HG03064 (cell line): Measurements from ENCODE around the gene FAAP100.
"Not testable (repeated sequence)": the region's sequence is repeated elsewhere in the genome, so short reads cannot be mapped to it uniquely, and the experiment has no call there.

ENCODE experiments used
- ATAC-seq: cut with Tn5 transposase; IDR thresholded peaks from one replicate; pipeline ENCODE4 v1.9.1; 2021; ENCODE audit warnings: low read depth; ENCODE audit not compliant: unreplicated experiment

FAAP100 gene, protein sequence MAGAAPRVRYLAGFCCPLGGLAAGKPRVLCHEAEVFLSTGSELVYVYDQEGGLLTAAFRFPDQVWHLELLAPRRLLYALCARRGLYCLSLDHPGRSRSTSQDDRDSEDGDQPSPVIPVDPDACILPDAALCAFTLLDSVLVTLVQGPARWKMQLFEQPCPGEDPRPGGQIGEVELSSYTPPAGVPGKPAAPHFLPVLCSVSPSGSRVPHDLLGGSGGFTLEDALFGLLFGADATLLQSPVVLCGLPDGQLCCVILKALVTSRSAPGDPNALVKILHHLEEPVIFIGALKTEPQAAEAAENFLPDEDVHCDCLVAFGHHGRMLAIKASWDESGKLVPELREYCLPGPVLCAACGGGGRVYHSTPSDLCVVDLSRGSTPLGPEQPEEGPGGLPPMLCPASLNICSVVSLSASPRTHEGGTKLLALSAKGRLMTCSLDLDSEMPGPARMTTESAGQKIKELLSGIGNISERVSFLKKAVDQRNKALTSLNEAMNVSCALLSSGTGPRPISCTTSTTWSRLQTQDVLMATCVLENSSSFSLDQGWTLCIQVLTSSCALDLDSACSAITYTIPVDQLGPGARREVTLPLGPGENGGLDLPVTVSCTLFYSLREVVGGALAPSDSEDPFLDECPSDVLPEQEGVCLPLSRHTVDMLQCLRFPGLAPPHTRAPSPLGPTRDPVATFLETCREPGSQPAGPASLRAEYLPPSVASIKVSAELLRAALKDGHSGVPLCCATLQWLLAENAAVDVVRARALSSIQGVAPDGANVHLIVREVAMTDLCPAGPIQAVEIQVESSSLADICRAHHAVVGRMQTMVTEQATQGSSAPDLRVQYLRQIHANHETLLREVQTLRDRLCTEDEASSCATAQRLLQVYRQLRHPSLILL

GRCh38 chr17:81552244-81553017 lies at the start of gene FAAP100:
Gene FAAP100, minus strand, starts transcription at chr17:81552353. Its CDS starts 23 bp downstream, at chr17:81552330.
- peak; percentile 36 for ATAC-seq

DNA sequence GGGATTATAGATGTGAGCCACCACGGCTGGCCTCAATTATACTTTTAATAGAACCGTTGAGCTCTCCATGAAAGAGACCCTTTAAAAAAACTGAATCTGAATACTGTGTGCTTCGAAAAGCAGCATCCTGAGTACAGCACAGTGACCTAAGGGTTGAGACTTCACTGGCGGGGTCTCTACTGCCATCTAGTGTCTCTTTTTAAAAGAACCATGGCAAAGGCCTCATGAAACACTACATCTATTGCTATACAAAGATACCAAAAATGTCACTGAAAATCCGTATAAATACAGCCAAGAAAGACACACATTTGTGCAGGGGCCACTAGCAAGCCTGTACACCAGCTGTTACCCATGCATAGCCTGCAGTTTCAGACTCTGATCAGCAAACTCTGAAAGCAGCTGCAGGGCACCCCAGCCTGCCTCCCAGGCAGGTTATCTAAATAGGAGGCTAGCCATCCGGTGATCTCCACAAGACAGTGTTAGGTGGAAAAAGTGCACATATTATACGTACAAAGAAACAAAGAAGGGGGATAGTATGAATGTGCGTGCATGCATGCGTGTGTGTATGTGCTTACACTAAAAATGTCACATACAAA lies 49.5 kb upstream of the FAAP100 start:
- no peak for ATAC-seq

DNA sequence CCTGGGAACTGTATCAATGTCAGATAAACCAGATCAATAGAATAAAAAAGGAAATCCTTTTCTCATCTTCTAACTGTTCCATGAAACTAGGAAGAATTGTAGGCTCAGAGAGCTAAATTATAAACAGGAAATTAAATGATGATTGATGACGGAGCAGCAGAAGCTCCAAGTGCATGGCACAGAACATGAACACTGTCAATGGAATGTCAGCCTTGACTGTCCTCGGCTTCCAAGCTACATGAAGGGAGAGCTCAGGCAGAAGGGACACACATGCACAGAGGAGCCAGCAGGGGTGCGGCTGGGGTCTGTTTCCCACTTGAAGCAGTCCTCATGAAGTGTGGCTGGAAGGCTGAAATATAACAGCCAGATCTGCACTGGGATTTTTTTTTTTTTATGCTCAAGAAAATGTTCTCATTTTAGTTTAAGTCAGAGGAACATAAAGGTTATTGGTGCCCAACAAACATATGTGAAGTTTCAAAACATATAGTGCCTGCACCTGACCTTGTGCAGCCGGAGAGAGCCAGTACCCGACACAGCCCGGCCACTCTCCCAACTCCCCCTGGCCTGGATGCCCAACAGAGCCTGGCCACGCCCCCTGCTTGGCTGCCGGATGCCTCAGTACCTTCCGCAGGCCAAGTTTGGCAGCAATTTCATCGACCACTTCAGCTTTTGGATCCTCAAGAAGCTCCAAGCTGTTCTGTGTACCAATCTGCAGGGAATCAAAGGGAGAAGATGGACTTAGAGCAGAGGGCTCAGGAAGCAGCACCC lies 47.8 kb upstream of the FAAP100 start:
- no peak for ATAC-seq

GRCh38 chr17:81593105-81593871 lies 41.1 kb upstream of the FAAP100 start:
- no peak for ATAC-seq

DNA sequence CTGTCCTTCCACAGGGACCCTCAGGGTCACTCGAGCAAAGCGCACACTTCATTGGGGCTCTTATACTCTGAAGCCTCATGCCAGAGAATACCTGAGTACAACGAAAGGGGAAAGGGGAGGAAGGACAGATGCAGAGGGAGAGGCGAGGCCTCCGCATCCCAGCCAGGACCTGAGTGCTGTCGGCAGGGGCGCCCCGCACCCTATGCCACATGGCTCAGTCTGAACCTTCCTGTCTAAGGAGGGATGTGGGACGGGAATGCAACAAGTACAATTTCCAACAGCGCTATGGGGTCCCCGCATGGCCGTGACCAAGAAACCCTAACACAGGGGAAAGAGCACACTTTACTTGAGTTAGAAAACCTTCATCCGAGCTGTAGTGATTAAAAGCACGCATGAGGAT lies 39.8 kb upstream of the FAAP100 start:
- no peak for ATAC-seq

GRCh38 chr17:81590121-81590520 lies 38.0 kb upstream of the FAAP100 start:
- no peak for ATAC-seq

DNA sequence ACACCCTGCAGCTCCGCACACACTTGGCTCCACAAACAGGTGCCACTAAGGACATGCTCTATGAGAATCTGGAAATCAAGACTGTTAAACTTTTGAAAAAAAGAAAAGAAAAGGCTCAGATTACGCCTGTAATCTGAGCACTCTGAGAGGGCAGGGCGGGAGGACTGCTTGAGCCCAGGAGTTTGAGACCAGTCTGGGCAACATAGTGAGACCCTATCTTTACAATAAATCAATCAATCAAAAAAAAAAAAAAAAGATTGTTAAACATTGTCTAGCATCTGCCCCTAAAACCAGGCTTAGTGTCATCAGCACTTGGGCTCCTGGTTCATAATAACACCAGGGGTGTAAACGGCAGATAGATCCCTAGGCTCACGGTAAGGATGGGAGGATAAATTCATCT lies 37.5 kb upstream of the FAAP100 start:
- ATAC-seq = no peak

- no peak for ATAC-seq
Observed at GRCh38 chr17:81586096-81586495, 33.9 kb upstream of the FAAP100 start.

- ATAC-seq = not testable (repeated sequence)
Observed at GRCh38 chr17:81584771-81585170, 32.6 kb upstream of the FAAP100 start.

GRCh38 chr17:81583589-81584342 lies 31.6 kb upstream of the FAAP100 start:
- ATAC-seq = no peak

DNA sequence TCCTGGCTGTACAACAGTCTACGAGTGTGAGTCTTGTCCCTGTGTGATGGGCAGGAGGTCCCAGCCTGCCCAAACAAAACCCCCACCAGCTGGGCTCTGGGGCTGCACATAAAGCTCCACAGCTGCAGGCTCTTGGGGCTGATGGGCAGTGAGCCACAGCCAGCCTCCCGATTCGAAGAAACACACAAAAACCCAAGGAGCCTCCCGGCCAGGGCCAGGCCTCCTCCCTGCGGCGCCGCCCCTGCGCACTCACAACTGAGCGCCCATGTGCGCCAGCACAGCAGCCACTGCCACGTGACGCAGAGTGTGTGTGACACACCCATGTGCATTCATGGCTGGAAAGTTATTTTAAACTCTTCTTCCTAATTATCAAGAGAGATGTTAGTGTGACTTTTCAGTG lies 30.6 kb upstream of the FAAP100 start:
- no peak for ATAC-seq

DNA sequence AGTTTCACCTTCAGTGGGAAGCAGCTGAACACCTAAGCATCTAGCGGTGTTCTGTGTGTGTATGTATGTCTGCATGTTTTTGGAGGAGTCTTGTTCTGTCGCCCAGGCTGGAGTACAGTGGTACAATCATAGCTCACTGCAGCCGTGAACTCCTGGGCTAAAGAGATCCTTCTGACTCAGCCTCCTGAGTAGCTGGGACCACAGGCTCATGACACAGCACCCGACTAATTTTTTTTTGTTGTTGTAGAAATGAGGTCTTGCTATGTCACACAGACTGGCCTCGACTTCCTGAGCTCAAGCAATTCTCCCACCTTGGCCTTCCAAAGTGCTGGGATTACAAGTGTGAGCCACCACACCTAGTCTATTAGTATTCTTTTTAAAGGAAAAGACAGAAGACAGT lies 30.2 kb upstream of the FAAP100 start:
- ATAC-seq = no peak

DNA sequence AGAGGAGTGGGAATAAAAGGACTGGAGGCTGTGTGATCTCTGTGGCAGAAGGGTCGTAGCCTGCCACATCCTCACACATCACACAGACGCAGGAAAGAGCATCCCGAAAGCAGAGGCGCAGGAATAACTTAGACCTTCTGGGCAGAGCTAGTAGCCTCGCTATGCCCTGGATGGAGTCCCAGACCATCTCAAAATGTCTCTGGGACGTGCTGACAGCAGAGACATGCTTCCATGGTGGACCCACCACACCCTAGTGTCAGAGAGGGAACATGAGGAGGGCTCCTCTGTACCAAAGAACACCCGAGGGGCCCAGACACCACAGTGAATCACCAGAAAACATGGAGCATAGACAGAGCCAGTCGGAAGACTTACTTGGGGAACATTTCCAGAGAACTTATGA lies 29.6 kb upstream of the FAAP100 start:
- ATAC-seq = no peak

- ATAC-seq = no peak
Observed at GRCh38 chr17:81580481-81580880, 28.3 kb upstream of the FAAP100 start.

- ATAC-seq = no peak
Observed at GRCh38 chr17:81579821-81580321, 27.7 kb upstream of the FAAP100 start.

GRCh38 chr17:81579298-81579697 lies 27.1 kb upstream of the FAAP100 start:
- no peak for ATAC-seq

DNA sequence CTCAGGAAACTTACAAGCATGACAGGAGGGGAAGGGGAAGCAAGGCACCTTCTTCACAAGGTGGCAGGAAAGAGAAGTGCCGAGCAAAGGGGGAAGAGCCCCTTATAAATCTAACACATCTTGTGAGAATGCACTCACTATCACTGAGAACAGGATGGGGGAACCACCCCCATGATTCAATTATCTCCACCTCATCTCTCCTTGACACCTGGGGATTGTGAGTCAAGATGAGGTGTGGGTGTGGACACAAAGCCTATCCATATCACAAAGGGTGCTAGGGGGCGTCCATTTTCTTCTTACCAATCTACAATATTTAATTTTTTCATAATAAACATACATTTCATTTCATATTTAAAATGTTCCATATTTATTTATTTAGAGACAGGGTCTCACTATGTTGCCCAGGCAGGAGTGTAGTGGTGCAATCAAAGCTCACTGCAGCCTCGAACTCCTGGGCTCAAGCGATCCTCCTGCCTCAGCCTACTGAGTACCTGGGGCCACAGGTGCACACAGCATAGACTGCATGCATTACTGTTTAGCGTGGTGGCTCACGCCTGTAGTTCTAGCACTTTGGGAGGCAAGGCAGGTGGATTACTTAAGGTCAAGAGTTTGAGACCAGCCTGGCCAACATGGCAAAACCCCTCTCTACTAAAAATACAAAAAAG lies 26.5 kb upstream of the FAAP100 start:
- ATAC-seq = no peak

DNA sequence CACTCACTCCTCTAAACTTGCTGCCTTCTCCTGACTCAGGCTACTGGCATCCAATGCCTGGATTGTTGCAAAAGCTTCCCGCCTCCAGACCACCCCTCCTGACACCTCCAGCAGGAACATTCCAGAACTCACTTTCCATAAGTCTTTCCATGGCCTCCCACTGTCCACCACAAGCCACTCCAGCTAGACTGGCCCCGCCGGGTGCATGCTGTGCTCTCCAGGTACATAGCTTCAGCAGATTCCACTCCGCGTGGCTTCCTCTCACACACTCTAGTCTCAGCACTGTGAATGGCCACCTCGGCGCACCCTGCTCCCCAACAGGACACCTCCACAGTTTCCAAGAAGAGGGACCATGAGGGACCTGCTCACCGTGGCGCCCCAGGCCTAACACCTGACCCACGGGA lies 25.9 kb upstream of the FAAP100 start:
- ATAC-seq = no peak
